GM12878 (cell line): Measurements from ENCODE around the gene SYNPO. TPM values are rescaled to one million over a fixed set of nuclear protein-coding genes. Genes with fewer than 3 reads are reported as not detected.

Experiments
- ATAC-seq: fragments of 200-7000 bp; cut with Tn5 transposase; 3 replicates; pipeline ENCODE4 v1.9.1; 2020; ENCODE audit warnings: mild to moderate bottlenecking, moderate library complexity
- BruUV-seq: library from RNA; stranded (reverse); fragments of 400-500 nt; replicated peaks from 2 replicates; lab custom pipeline; 2021; lab: Mats Ljungman, UMichigan
- CTCF ChIA-PET: fragments of 300-600 bp; sonication (Branson Sonifier 250); formaldehyde crosslinking; extraction: SDS; loops from one replicate; lab custom pipeline; 2021; ENCODE audit warnings: inconsistent platforms; lab: Yijun Ruan, JAX
- POLR2A ChIA-PET: fragments of 350-600 bp; formaldehyde crosslinking; extraction: SDS; loops from one replicate; lab custom pipeline; 2021; ENCODE audit warnings: inconsistent platforms; lab: Charles Lee
- RAD21 ChIA-PET: fragments of 300-600 bp; sonication (Branson Sonifier 250); formaldehyde crosslinking; loops from one replicate; lab custom pipeline; 2023; ENCODE audit warnings: antibody characterized with exemption; ENCODE audit not compliant: unreplicated experiment; lab: Charles Lee
- SMC1A ChIA-PET: fragments of 300-600 bp; sonication (Branson Sonifier 250); formaldehyde crosslinking; loops from one replicate; lab custom pipeline; 2023; ENCODE audit not compliant: unreplicated experiment, uncharacterized antibody; lab: Charles Lee
- DNase-seq: peaks from one replicate; pipeline ENCODE4 v3.0.0-alpha.2; 2011; ENCODE audit warnings: low read depth, low spot score
- FAIRE-seq: peaks from 3 replicates; lab custom pipeline; 2011; peaks lifted over from hg19 to GRCh38; lab: Jason Lieb, UNC
- H2AFZ ChIP-seq: 2 replicates; pipeline ENCODE4 v1.6.0; 2011; ENCODE audit warnings: low read depth, low read length, control low read depth; ENCODE audit not compliant: control insufficient read depth
- H3K27ac ChIP-seq: 2 replicates; pipeline ENCODE4 v1.5.1; 2011; ENCODE audit warnings: control low read depth; ENCODE audit not compliant: control insufficient read depth, insufficient read depth
- H3K27me3 ChIP-seq, 2 experiments: replicated peaks in 1 of 2; 2 replicates each; pipeline versions ENCODE4 v1.6.0 to v1.6.1; 2011; ENCODE audit warnings: low read length in 1 of 2; ENCODE audit not compliant: control insufficient read depth in 2 of 2, insufficient read depth in 2 of 2
- H3K36me3 ChIP-seq, 2 experiments: 2 replicates each; pipeline ENCODE4 v1.5.1; 2011; ENCODE audit warnings: low read length in 1 of 2; ENCODE audit not compliant: control insufficient read depth in 2 of 2, insufficient read depth in 2 of 2
- H3K4me1 ChIP-seq: 2 replicates; pipeline ENCODE4 v1.6.1; 2011; ENCODE audit warnings: mild to moderate bottlenecking, low read length, moderate library complexity, mixed read lengths; ENCODE audit not compliant: control insufficient read depth, insufficient read depth
- H3K4me2 ChIP-seq: 2 replicates; pipeline ENCODE4 v1.6.0; 2011; ENCODE audit warnings: control low read depth; ENCODE audit not compliant: control insufficient read depth, insufficient read depth
- H3K4me3 ChIP-seq: fragments of 200-600 bp; sonication (generic); 2 replicates; pipeline ENCODE4 v1.5.1; 2016
- H3K79me2 ChIP-seq: 2 replicates; pipeline ENCODE4 v1.6.0; 2011; ENCODE audit warnings: low read length; ENCODE audit not compliant: control insufficient read depth, insufficient read depth
- H3K9ac ChIP-seq: 2 replicates; pipeline ENCODE4 v1.8.0; 2011; ENCODE audit warnings: low read length, control low read depth, mixed read lengths; ENCODE audit not compliant: control insufficient read depth, insufficient read depth
- H3K9me3 ChIP-seq: replicated peaks from 3 replicates; pipeline ENCODE4 v1.5.1; 2011; ENCODE audit warnings: mild to moderate bottlenecking, low read length; ENCODE audit not compliant: control insufficient read depth, insufficient read depth
- H4K20me1 ChIP-seq: 2 replicates; pipeline ENCODE4 v1.6.0; 2011; ENCODE audit not compliant: control insufficient read depth, insufficient read depth
- CBX5 ChIP-seq: sonication (generic); IDR thresholded peaks from 2 replicates; pipeline ENCODE4 v1.6.1; 2016; ENCODE audit warnings: low read depth, moderate library complexity, mild to moderate bottlenecking, inconsistent platforms
- CEBPZ ChIP-seq: fragments of 150-350 bp; IDR thresholded peaks from 2 replicates; pipeline ENCODE4 v1.6.1; 2016; ENCODE audit warnings: low read depth, low read length
- CHD2 ChIP-seq: IDR thresholded peaks from 2 replicates; pipeline ENCODE4 v1.6.1; 2011; ENCODE audit warnings: low read depth, low read length, improper control_type of control experiment, borderline replicate concordance
- FOXK2 ChIP-seq: fragments of 450-650 bp; IDR thresholded peaks from 2 replicates; pipeline ENCODE4 v1.6.1; 2017; ENCODE audit warnings: mild to moderate bottlenecking, moderate library complexity
- GABPA ChIP-seq: IDR thresholded peaks from 2 replicates; pipeline ENCODE4 v1.6.1; 2014; ENCODE audit warnings: antibody characterized with exemption, low read depth, mild to moderate bottlenecking, inconsistent platforms
- MLLT1 ChIP-seq: fragments of 450-650 bp; IDR thresholded peaks from 2 replicates; pipeline ENCODE4 v1.6.1; 2016; ENCODE audit warnings: mild to moderate bottlenecking
- NFYB ChIP-seq: IDR thresholded peaks from 2 replicates; pipeline ENCODE4 v1.6.1; 2011; ENCODE audit warnings: low read depth, mild to moderate bottlenecking, low read length, improper control_type of control experiment, moderate library complexity; ENCODE audit not compliant: insufficient read depth
- RELA ChIP-seq: fragments of 450-650 bp; IDR thresholded peaks from 2 replicates; pipeline ENCODE4 v1.8.0; 2014; ENCODE audit warnings: borderline replicate concordance; ENCODE audit not compliant: partially characterized antibody
- SIN3A ChIP-seq: IDR thresholded peaks from 2 replicates; pipeline ENCODE4 v1.6.1; 2012; ENCODE audit warnings: low read depth, low read length, improper control_type of control experiment
- SRF ChIP-seq, 2 experiments: IDR thresholded peaks; 2 replicates each; pipeline ENCODE4 v1.6.1; 2011; ENCODE audit warnings: low read depth in 2 of 2, low read length in 2 of 2, mild to moderate bottlenecking in 1 of 2, moderate library complexity in 1 of 2
- WGBS: methylation state at CpG from one replicate; pipeline ENCODE4 v1.1.6; 2016; ENCODE audit warnings: low lambda C conversion rate; ENCODE audit not compliant: insufficient replicate concordance, insufficient coverage; ENCODE audit errors: missing lambda C conversion rate; 5-methylcytosine and 5-hydroxymethylcytosine counted together
- in situ Hi-C: fragments of 300-500 bp; cut with MboI; formaldehyde crosslinking; loops from 9 replicates; pipeline ENCODE4 v1.14.3; 2018; ENCODE audit warnings: mixed read lengths
- intact Hi-C: fragments of 100-400 bp; cut with micrococcal nuclease; formaldehyde crosslinking; loops from one replicate; pipeline ENCODE4 v1.14.2; 2022; ENCODE audit not compliant: unreplicated experiment
- polyA plus RNA-seq, 11 experiments: library from polyadenylated mRNA; depleted of rRNA in 4 of 11; unstranded in 6 of 11; stranded (reverse) in 5 of 11; fragments of >200 nt; fragmentation: Nextera tagmentation in 4 of 11; fragmentation: Illumina TruSeq in 1 of 11; extraction: Ambion mirVana in 4 of 11; extraction: Trizol in 1 of 11; gene quantifications; 1 replicate in 1 of 11; 2 replicates in 10 of 11; pipeline versions ENCODE4 v1.2.1 to v1.2.3, GENCODE V29; 2011 to 2016; ENCODE audit warnings: inconsistent platforms in 2 of 11, missing spikeins in 2 of 11, low read depth in 1 of 11
- total RNA-seq, 4 experiments: library from RNA; depleted of rRNA in 3 of 4; stranded (reverse); fragments of >200 nt in 3 of 4; fragmentation: Illumina TruSeq in 1 of 4; extraction: Trizol in 1 of 4; gene quantifications; 2 replicates each; pipeline versions ENCODE4 v1.2.1 to v1.2.3, GENCODE V29; 2013 to 2021

SYNPO gene
- total and polyA plus RNA-seq, 10 of the 15 experiments (the other 5 are each of a cell fraction or from before 2014, with no cell fraction given), result 0.77 to 21.0 (median 3.9) TPM

- no peaks in the 10 kb centered on the region for H3K36me3 ChIP-seq
- ATAC-seq, result no peak
- no TSS peak for BruUV-seq
- no peak for DNase-seq
- no peaks in the 10 kb centered on the region; a peak in 2 of 4 replicates for H3K27me3 ChIP-seq
- no peaks in the 10 kb centered on the region for H4K20me1 ChIP-seq
- intact Hi-C loops, result no loop called here
- in situ Hi-C loops, result no loop called here
- 23% methylated on average over 4 of the region's 4 CpGs for WGBS
- TF ChIP-seq CBX5, result no peak
- TF ChIP-seq NFYB, result no peak
- TF ChIP-seq GABPA, result no peak
- TF ChIP-seq MLLT1, result no peak
- TF ChIP-seq SRF (IDR thresholded peaks at IDR 0.05; ENCODE audit: low read depth in 2 of 2, low read length in 2 of 2), result no peak
- TF ChIP-seq SIN3A, result no peak
- TF ChIP-seq CHD2, result no peak
- no peak for TF ChIP-seq CEBPZ
- TF ChIP-seq RELA, result no peak
- no peak for TF ChIP-seq FOXK2
- H3K4me2 ChIP-seq, result no peak overlapping the region
- H3K4me1 ChIP-seq, result peaks cover 7% of the 10 kb centered on the region
- CTCF ChIA-PET, result interaction anchor here (0.9 to 12.7 kb wide), 3 partner anchors 17 to 186 kb away, joined by 3 to 236 read pairs (median 5); partner anchors contain the start of gene IRGM
- H3K4me3 ChIP-seq, result no peak overlapping the region
- no peaks in the 10 kb centered on the region for H3K79me2 ChIP-seq
- no peak overlapping the region for H3K9ac ChIP-seq
- RAD21 ChIA-PET, result interaction anchor here (0.7 to 1.1 kb wide), 2 partner anchors 98 to 147 kb away, joined by 4 to 5 read pairs; no protein-coding TSS in a partner anchor
- no peaks in the 10 kb centered on the region for H3K9me3 ChIP-seq
- SMC1A ChIA-PET, result interaction anchor here (0.6 to 1.2 kb wide), 3 partner anchors 28 to 101 kb away, joined by 3 to 4 read pairs (median 3); no protein-coding TSS in a partner anchor
- no peak overlapping the region for H3K27ac ChIP-seq
- FAIRE-seq, result no peak
- no peak overlapping the region for H2AFZ ChIP-seq
- POLR2A ChIA-PET, result no interaction called here
Observed at GRCh38 chr5:150660108-150660831, 19.8 kb downstream of the SYNPO start.
